HG02759 (cell line): ENCODE measurements around the gene KIRREL2.

ENCODE experiments used
- ATAC-seq: cut with Tn5 transposase; IDR thresholded peaks from one replicate; pipeline ENCODE4 v1.9.1; 2021; ENCODE audit warnings: mild to moderate bottlenecking, moderate library complexity; ENCODE audit not compliant: unreplicated experiment

KIRREL2 gene

DNA sequence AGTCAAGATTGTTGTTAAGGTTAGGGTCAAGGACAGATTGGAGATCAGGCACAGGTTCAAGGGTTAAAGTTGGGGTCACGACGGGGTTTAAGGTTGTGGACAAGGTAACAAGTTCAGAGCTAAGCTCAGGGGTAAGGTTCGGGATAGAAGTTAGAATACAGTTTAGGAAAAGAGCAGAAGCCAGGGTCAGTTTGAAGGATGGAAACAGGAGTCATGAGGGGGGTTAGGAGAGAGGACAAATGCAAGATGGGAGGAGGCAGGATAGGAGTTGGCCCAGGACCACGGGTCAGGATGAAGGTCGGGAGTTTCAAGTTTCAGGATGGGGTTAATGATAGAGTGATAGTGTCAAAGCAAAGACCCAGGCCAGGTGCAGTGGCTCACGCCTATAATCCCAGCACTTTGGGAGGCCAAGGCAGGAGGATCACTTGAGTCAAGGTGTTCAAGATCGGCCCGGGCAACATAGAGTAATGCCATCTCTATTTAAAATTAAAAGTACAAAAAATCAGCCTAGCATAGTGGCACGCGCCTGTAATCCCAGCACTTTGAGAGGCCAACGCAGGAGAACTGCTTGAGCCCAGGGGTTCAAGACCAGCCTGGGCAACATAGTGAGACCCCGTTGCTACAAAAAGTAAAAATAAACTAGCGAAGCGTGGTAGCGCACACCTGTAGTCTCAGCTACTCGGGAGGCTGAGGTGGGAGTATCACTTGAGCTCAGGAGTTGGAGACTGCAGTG is 12.1 kb upstream of the KIRREL2 start:
- no peak for ATAC-seq

DNA sequence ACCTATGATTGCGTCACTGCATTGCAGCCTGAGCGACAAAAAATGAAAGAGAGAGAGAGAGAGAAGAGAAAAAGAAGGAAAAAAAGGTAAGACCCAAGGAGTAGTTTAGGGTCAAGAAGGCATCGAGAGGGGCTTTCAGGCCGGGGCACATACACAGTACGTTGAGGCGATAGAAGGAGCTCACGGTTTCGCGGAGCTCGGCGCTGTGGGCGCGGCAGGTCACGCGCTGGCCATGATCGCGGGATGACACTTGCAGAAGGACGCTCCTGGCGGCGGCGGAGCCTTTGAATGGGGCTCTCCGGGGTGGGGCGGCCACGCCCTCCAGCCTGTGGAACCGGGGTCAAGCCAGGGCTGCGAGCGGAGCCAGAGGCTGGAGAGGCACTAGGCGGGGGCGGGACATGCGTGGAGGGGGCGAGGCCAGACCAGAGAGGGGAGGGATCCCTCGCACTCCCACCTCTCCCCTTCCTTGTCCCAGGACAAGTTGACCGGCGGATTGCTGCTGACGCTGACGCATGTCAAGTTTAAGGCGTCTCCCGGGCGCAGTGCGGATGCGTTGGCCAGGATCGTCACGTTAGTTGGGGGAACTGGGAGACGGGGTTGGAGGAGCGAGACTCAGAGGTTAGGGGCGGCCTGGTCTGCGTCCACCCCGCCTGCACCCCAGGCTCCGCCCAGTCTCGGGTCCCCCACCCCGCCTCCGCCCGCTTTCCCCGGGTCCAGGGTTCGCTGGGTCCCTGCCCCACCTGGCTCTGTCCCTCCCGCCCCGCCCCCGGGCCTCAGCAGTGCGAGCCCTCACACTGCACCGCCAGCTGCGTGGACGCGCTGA is 11.3 kb upstream of the KIRREL2 start:
- no peak for ATAC-seq

DNA sequence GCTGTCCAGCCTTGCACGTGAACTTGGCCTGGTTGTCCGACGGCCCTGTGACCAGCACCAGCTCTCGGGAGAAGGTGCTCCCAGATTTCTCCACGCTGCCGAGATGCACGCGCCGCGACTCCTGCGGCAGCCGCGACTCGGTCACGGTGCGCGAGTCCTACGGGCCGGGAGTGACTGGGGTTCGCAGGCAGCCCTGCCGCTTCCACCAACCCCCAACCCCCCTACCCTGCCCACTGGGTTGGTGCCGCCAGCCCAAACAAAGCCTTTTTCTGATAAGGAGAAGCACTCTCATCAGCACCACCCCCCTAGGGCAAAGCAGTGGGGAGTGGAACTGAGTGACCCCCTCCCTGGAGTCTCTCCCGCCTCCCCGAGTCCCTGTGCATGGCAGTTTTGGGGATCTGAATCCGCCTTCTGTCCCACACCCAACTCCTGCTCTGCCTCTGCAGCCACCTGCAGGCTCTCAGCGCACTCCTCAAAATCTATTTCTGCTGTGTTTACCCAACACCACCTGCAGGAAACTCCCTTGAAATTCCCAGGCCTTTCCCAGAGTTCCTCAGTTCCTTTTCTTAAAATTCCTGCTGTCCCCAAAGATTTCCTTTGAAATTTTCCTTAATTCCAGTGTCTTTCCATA is 10.6 kb upstream of the KIRREL2 start:
- ATAC-seq = no peak

DNA sequence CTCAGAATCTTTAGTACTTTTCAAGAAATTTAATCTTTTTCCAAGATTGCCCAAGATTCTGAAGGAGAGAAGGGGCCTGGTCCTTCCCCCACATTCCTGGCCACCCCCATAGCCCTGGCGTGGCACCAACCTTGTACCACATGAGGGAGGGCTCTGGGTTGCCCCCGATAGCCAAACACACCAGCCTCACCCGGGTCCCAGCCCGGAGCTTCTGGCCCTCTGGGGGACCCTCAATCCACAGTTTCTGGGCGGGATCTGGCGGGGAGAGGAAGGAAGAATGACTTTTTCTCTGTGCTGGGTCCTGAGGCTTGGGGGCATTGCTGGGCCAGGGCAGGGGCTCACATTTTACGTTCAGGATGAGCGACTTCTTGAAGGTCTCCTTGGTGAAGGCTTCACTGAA is 8.8 kb upstream of the KIRREL2 start:
- ATAC-seq = no peak

DNA sequence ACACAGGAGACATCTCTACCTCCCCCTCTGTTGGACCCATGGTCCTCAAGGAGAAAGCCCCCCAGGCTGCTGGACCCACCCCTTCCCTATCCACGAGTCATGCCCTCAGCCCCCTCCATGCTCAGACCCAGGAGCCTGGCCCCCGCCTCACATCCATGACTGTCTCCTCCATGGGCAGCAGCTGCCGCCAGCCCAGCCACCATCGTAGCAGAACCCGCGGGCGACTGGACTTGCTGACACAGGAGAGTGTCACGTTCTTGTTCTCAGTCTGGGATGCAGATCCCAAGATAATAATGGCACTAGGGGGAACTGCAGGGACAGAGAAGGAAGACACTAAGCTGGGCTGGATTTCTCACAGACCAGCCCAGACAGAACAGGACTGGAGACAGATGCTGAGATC is 8.2 kb upstream of the KIRREL2 start:
- ATAC-seq = no peak

DNA sequence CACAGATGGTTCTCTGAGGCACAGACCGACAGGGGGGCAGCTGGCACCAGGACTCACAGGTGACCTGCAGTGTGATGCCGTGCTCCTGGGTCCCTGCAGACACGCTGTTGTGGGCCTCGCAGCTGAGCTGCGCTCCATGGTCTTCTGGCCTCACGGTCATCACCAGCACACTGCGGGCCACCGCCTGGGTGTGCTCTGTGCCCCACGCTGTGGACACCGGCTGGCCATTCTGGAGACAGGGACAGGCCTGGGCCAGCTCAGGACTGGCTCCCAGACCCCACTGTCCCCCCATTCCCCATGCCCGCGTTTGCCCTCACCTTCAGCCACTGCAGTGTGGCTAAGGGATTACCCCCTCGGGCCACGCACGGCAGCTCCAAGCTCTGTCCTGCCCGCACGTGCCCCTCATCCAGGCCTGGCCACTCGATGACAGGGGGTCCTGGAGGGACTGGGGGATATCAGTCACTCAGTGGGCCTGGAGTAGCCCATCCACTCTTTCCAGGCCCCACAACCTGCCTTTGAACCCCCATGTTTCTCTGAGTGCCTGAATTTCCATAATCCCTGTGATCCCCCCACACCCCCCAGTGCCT is 7.7 kb upstream of the KIRREL2 start:
- no peak for ATAC-seq

DNA sequence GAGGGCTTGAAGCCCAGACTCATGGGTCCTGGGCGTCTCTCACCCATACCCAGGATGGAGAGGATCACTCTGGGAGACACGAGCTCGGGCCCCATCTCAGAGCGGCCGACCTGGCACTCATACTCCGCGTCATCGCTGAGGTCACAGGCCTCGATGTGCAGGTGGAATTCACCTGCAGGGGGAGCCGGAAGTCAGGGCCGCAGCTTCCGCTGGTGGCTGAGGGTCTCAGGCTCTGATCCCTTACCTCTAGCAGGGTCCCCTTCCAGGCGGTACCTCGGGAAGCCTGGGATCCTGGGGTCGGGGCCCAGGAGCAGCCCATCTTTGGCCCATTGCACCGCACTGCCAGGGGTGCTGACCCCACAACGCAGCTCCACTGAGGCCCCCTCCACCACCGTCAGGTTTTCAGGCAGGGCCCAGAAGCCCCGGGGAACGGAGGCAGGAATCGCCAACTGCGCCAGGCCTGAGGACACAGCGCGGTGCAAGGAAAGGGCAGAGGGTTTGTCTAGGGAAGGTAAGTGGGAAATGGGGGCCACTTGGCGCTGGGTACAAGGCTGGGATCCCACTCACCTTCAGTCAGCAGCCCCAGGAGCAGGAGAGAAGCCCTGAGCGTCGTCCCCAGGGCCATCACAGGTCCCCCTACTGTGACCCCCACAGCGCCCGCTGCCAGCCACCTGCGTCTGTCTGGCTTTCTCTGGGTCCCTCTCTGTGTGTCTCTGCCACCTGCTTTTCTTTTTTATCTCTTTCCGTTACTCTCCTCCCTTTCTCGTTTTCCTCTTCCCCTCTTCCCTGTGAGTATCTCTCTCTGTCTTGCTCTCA is 5.3 kb upstream of the KIRREL2 start:
- no peak for ATAC-seq

DNA sequence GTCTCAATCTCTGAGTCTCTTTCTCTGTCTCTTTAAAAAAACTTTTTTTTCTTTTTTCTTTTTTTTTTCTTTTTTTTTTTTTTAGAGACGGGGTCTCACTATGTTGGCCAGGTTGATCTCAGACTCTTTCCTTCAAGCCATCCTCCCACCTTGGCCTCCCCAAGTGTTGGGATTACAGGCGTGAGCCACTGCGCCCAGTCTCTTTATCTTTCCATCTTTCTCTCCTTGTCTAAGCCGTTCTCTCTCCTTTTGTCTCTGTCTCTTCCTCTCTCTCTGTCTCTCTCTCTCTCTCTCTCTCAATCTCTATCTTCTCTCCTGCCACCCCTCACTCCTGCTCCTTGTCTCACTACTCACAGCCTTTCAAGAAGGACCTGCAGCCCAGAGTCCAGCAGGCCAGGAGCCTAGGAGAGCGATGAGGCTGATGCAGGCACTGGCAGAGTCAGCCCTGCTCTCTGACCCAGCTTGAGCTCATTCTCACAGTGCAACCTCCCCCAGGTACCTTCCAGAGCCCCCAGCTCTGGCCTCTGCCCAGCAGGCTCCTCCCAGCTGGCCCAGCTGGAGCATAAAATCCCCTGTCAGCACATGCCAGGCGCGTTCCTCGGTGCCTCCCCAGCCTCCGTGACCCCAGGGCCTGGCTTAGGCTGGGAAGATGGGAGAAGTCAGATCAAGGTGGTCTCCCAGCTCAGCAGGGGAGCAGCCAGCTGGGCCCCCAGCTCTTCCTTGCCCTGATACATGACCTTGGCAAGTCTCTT is 4.5 kb upstream of the KIRREL2 start, which contains the start of gene NPHS1:
Gene NPHS1 (minus strand): TSS at position 476 of the 752 bp plus-strand sequence. CDS start 667 bp downstream, outside the sequence.
- no peak for ATAC-seq

DNA sequence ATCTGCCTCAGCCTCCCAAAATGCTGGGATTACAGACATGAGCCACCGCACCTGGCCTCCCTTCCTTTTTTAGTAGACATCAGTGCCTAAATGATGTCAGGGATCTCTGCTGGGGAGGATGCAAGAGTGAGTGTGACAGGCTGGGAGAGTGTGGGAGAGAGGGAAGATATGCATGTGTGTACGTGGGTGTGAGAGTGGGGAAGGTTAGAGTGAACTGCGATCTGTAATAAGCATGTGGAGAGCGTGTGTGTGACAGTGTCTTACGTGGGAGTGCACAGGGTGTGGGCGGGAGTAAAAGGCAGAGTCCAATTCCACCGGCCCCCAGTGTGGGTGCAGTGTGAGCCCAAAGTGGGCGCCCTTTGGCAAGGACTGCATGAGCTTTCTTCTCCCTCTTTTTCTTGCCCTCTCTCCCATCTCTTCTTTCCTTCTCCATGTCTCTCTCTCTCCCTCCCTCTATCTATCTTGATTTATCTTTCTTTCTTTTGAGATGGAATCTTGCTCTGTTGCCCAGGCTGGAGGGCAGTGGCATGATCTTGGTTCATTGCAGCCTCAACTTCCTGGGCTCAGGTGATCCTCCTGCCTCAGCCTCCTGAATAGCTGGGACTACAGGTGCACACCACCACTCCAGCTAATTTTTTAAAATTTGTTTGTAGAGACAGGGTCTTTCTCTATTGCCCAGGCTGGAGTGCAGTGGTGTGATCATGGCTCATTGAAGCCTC is 3.5 kb upstream of the KIRREL2 start:
- no peak for ATAC-seq

DNA sequence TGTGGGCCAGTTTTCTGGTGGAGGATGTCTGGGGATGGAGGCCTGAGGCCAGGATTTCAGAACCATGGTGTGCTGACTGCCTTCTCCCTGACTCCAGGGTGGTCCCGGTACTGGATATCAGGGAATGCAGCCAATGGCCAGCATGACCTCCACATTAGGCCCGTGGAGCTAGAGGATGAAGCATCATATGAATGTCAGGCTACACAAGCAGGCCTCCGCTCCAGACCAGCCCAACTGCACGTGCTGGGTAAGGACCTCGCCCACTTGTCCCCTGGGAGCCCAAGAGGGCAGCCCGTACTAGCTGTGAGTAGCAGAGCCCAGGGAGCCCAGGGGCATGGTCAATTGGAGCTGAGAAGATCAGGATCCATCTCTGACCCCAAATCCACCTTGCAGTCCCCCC is 1.6 kb downstream of the KIRREL2 start:
- ATAC-seq = no peak

DNA sequence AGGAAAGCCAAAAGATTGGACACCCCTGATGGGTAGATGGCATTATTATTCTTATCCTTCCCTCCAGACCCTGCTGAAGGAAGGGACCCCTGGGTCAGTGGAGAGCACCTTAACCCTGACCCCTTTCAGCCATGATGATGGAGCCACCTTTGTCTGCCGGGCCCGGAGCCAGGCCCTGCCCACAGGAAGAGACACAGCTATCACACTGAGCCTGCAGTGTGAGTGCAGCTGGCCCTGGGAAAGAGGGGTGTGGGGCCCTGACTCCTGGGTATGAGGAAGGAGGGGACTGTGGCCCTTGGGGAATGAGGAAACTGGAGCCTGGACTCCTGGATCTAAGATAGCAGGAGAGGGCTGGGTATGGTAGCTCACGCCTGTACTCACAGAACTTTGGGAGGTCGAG is 2.7 kb downstream of the KIRREL2 start:
- no peak for ATAC-seq

DNA sequence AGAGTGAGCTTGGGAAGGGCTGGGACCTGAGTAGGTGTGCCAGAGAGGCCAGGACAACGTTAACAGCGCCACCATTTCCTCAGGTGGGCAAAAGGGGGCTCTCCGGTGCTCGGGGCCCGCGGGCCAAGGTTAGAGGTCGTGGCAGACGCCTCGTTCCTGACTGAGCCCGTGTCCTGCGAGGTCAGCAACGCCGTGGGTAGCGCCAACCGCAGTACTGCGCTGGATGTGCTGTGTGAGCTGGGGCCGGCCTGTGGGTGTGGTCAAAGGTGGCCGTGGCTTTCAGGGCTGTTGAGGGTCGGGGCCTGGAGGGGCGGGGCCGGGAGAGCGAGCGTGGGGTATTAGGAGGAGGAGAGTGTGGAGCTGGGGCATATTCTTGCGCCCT is 3.7 kb downstream of the KIRREL2 start:
- no peak for ATAC-seq

DNA sequence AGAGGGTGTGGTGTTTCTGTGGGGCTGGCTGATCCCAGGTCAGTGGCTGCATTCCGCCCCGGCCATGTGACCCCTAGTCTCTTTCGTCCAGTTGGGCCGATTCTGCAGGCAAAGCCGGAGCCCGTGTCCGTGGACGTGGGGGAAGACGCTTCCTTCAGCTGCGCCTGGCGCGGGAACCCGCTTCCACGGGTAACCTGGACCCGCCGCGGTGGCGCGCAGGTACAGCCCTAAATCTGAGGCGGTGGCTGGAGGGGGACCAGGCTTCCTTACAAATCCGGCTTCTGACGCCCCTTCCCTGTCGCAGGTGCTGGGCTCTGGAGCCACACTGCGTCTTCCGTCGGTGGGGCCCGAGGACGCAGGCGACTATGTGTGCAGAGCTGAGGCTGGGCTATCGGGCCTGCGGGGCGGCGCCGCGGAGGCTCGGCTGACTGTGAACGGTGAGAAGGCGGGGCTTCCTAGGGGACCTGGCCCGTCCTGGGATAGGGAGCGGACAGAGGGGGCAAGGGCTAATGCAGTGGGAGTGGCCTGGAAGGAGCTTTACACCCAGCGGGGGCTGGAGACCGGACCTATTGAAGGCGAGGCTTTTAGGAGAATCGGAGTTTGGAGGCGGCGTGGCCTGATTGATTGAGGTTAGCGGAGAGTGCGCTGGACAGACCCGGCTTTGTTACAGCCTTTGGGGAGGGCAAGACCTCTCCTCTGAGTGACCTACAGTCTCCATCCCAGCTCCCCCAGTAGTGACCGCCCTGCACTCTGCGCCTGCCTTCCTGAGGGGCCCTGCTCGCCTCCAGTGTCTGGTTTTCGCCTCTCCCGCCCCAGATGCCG is 4.3 kb downstream of the KIRREL2 start:
- no peak for ATAC-seq

DNA sequence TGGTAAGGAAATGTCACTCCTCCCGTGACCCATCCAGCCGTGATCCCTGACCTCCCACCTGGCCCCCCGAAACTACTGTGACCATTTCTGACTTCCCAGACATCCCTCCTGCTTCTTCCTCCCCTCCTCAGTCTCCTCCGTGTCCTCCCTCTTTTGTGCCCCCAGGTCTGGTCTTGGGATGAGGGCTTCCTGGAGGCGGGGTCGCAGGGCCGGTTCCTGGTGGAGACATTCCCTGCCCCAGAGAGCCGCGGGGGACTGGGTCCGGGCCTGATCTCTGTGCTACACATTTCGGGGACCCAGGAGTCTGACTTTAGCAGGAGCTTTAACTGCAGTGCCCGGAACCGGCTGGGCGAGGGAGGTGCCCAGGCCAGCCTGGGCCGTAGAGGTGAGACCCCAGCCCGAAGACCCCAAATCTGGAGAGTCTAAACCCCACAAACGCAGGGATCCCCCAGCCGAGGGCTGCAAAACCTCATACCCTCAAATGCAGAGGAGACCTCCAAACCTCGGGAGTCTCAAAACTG is 5.0 kb downstream of the KIRREL2 start:
- ATAC-seq = no peak

DNA sequence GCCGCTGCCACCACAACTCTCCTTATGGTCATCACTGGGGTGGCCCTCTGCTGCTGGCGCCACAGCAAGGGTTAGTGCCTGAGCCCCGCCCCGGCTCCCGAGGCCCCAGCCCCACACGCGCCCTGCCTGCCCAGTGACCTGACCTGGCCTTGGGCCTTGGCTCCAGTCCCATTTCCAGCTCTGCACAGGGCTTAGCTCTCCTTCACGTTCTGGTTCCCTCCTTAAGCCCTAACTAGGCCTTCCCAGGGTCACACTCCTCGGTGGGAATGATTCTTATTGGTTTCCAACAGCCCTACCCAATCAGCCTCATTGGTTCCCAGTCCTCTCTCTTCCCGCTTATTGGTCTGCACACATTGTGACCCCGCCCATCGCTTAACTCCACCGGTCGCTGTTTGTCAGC is 5.8 kb downstream of the KIRREL2 start:
- ATAC-seq = no peak

DNA sequence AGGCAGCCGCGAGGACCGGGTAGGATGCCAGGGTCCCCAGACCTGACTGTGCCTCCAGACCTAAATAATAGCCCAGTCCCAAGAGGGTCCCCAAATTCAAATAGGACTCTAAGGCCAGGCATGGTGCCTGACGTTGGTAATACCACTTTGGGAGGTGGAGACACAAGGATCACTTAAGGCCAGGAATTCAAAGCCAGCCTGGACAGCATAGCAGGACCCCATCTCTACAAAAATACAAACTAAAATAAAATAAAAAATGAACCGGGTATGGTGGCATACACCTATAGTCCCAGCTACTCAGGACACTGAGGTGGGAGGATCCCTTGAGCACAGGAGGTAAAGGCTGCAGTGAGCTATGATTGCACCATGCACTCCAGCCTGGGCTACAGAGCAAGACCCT is 6.3 kb downstream of the KIRREL2 start:
- no peak for ATAC-seq

DNA sequence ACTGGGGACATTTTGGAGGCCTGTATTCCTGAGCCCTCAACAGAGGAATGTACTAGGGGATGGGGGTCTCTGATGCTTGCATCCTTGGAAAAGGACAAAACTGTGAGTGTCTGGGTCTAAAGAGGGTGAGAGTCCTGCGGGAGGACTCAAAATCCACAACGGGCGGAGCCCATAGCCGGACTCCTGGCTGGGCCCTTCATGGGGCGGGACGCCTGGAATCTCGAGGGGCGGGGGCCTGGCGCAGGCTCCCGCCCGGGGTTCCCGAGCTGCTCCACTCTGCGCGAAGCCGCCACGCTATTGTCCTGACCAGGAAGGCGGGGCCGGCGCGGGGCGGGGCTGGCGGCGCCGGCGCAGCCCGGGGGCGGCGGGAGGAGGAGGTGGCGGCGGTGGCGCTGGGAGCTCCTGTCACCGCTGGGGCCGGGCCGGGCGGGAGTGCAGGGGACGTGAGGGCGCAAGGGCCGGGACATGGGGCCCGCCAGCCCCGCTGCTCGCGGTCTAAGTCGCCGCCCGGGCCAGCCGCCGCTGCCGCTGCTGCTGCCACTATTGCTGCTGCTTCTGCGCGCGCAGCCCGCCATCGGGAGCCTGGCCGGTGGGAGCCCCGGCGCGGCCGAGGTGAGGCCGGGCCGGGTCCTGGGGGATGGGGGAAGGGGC is 11.6 kb downstream of the KIRREL2 start, which contains the start of gene APLP1:
Gene APLP1 (plus strand): TSS at position 403 of the 651 bp plus-strand sequence. CDS start 63 bp downstream, at position 466.
- peak; percentile 72 for ATAC-seq
